Thyroid gland (tissue), 4 donors: ENCODE data around the gene MARCHF9. TPM values are rescaled to one million over a fixed set of nuclear protein-coding genes. Genes with fewer than 3 reads are reported as not detected.
"Not testable (repeated sequence)": the region's sequence is repeated elsewhere in the genome, so short reads cannot be mapped to it uniquely, and the experiment has no call there.

Experiments used
- DNase-seq, 2 donors: peaks; one replicate each; pipeline ENCODE4 v3.0.0-alpha.2; 2019
- H3K27ac ChIP-seq, 3 donors: fragments of 200-600 bp; sonication (generic); 1 replicate in 2 of 3; 2 replicates in 1 of 3; pipeline ENCODE4 v1.5.1; 2016 to 2019; ENCODE audit warnings: mild to moderate bottlenecking in 1 of 3, moderate library complexity in 1 of 3
- H3K27me3 ChIP-seq: fragments of 200-600 bp; sonication (generic); one replicate; pipeline ENCODE4 v1.5.1; 2019
- H3K36me3 ChIP-seq, 2 donors: fragments of 200-600 bp; sonication (generic); one replicate each; pipeline ENCODE4 v1.5.1; 2016 to 2019
- H3K4me1 ChIP-seq, 2 donors: fragments of 200-600 bp; sonication (generic); one replicate each; pipeline ENCODE4 v1.5.1; 2017 to 2019
- H3K4me3 ChIP-seq, 3 donors: fragments of 200-600 bp; sonication (generic); replicated peaks in 1 of 3; 1 replicate in 2 of 3; 2 replicates in 1 of 3; pipeline ENCODE4 v1.5.1; 2016; ENCODE audit warnings: mild to moderate bottlenecking in 1 of 3
- H3K9me3 ChIP-seq: fragments of 200-600 bp; sonication (generic); one replicate; pipeline ENCODE4 v1.5.1; 2017
- CTCF ChIP-seq, 6 experiments: fragments of 200-600 bp in 3 of 6; fragments of 450-650 bp in 3 of 6; sonication (generic) in 3 of 6; IDR thresholded peaks; one replicate each; pipeline ENCODE4 v1.5.1; 2016 to 2019; ENCODE audit warnings: antibody characterized with exemption in 6 of 6, mild to moderate bottlenecking in 2 of 6, inconsistent platforms in 1 of 6, moderate library complexity in 1 of 6
- POLR2A ChIP-seq, 2 donors: fragments of 450-650 bp; IDR thresholded peaks; one replicate each; pipeline ENCODE4 v1.6.1; 2017; ENCODE audit warnings: antibody characterized with exemption in 2 of 2, mild to moderate bottlenecking in 2 of 2, moderate library complexity in 1 of 2
- WGBS, 2 donors: methylation state at CpG; one replicate each; pipeline ENCODE4 v1.1.5; 2017; 5-methylcytosine and 5-hydroxymethylcytosine counted together
- intact Hi-C: fragments of 100-400 bp; cut with DNase I; formaldehyde crosslinking; loops from one replicate; pipeline ENCODE4 v1.15.1; 2023
- total RNA-seq, 4 donors: library from RNA; depleted of rRNA; stranded (reverse); fragments of >200 nt; gene quantifications; one replicate each; pipeline ENCODE4 v1.2.3, GENCODE V29; 2016

The MARCHF9 gene
- total RNA-seq, 4 donors from 2014 or later = 17.5 to 25.1 (median 21.4) TPM

GRCh38 chr12:57713209-57713608 lies 41.7 kb upstream of the MARCHF9 start:
- no peaks in the 10 kb centered on the region for H3K27me3 ChIP-seq
- peaks cover 19 to 26% of the 10 kb centered on the region in 2 donors for H3K36me3 ChIP-seq
- H3K4me3 ChIP-seq = no peak overlapping the region
- 89 to 90% methylated on average over 5 of the region's 5 CpGs for WGBS, 2 donors
- no peaks in the 10 kb centered on the region for H3K9me3 ChIP-seq
- no peak for DNase-seq
- no peaks in the 10 kb centered on the region for H3K4me1 ChIP-seq
- H3K27ac ChIP-seq = no peak overlapping the region
- intact Hi-C loops = no loop called here
- TF ChIP-seq POLR2A (IDR thresholded peaks at IDR 0.05) = no peak

GRCh38 chr12:57715036-57715748 lies 39.7 kb upstream of the MARCHF9 start:
- DNase-seq, intact Hi-C loops, H3K4me3 ChIP-seq, H3K9me3 ChIP-seq, H3K4me1 ChIP-seq, H3K27me3 ChIP-seq, H3K27ac ChIP-seq: not testable (repeated sequence)
- H3K36me3 ChIP-seq = peaks cover 37 to 45% of the 10 kb centered on the region in 2 donors
- 93 to 94% methylated on average over 6 of the region's 6 CpGs for WGBS, 2 donors

- Histone ChIP-seq H3K4me1 (no peaks in the 10 kb centered on the region), H3K27ac (no peak overlapping the region), H3K4me3 (no peak overlapping the region), H3K27me3 (no peaks in the 10 kb centered on the region), H3K36me3 (peaks cover 43 to 51% of the 10 kb centered on the region in 2 donors), H3K9me3 (no peaks in the 10 kb centered on the region)
- no peak for TF ChIP-seq POLR2A (IDR thresholded peaks at IDR 0.05)
- TF ChIP-seq CTCF (IDR thresholded peaks at IDR 0.05) = no peak
- intact Hi-C loops = no loop called here
- 94% methylated on average over 12 of the region's 12 CpGs for WGBS, 2 donors
- DNase-seq = no peak
Observed at GRCh38 chr12:57715786-57716185, 39.1 kb upstream of the MARCHF9 start.

GRCh38 chr12:57716305-57716704 lies 38.6 kb upstream of the MARCHF9 start:
- TF ChIP-seq CTCF (IDR thresholded peaks at IDR 0.05) = no peak
- no peak for TF ChIP-seq POLR2A (IDR thresholded peaks at IDR 0.05)
- H3K27me3 ChIP-seq = no peaks in the 10 kb centered on the region
- no peaks in the 10 kb centered on the region for H3K9me3 ChIP-seq
- WGBS, 2 donors = 95% methylated on average over 4 of the region's 4 CpGs
- no peak overlapping the region for H3K27ac ChIP-seq
- no peak for DNase-seq
- intact Hi-C loops = no loop called here
- no peaks in the 10 kb centered on the region for H3K4me1 ChIP-seq
- peaks cover 48 to 53% of the 10 kb centered on the region in 2 donors for H3K36me3 ChIP-seq
- no peak overlapping the region for H3K4me3 ChIP-seq

- TF ChIP-seq POLR2A (IDR thresholded peaks at IDR 0.05) (no peak), CTCF (IDR thresholded peaks at IDR 0.05) (no peak)
- no peaks in the 10 kb centered on the region for H3K4me1 ChIP-seq
- intact Hi-C loops = no loop called here
- H3K27ac ChIP-seq = no peak overlapping the region
- 97 to 98% methylated on average over 5 of the region's 5 CpGs for WGBS, 2 donors
- DNase-seq = no peak
- H3K27me3 ChIP-seq = no peaks in the 10 kb centered on the region
- H3K9me3 ChIP-seq = no peaks in the 10 kb centered on the region
- H3K4me3 ChIP-seq = no peak overlapping the region
- H3K36me3 ChIP-seq = peaks cover 48 to 50% of the 10 kb centered on the region in 2 donors
Observed at GRCh38 chr12:57717131-57717530, 37.8 kb upstream of the MARCHF9 start.

- WGBS, 2 donors = 95 to 96% methylated on average over 21 to 22 of the region's 22 CpGs
- Histone ChIP-seq H3K4me1 (no peaks in the 10 kb centered on the region), H3K9me3 (no peaks in the 10 kb centered on the region), H3K27me3 (no peaks in the 10 kb centered on the region), H3K36me3 (peaks cover 48 to 50% of the 10 kb centered on the region in 2 donors), H3K4me3 (no peak overlapping the region), H3K27ac (no peak overlapping the region)
- intact Hi-C loops = no loop called here
- DNase-seq = no peak
- TF ChIP-seq POLR2A (IDR thresholded peaks at IDR 0.05) = no peak
- TF ChIP-seq CTCF (IDR thresholded peaks at IDR 0.05) = no peak
Observed at GRCh38 chr12:57717846-57718640, 36.9 kb upstream of the MARCHF9 start.
